IPS DF 4.7 (cell line): ENCODE data around the gene VSNL1.

Source experiments
- DNase-seq: peaks from one replicate; pipeline ENCODE4 v3.0.0-alpha.2; 2013; ENCODE audit warnings: low spot score; ENCODE audit errors: extremely low read depth

VSNL1 gene

DNA sequence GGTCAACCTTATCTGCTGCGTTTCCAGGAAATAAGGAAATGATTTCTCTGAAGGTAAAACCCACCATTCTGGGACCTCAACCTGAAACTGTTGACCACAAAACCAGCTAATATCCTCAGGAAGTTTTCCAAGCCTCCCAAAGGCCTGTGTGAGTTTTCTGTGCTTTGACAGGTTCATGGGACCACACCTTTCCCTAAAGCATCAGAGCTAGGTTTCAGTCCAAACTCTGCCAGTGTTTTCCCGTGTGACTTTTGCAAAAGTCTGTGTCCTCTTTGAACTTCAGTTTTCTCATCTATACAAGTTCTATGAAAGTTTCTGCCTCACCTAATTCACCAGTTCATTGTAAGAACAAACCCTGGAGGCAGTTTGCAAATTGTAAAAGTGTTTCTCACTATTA, 39.8 kb downstream of the VSNL1 start:
- DNase-seq: no peak

DNA sequence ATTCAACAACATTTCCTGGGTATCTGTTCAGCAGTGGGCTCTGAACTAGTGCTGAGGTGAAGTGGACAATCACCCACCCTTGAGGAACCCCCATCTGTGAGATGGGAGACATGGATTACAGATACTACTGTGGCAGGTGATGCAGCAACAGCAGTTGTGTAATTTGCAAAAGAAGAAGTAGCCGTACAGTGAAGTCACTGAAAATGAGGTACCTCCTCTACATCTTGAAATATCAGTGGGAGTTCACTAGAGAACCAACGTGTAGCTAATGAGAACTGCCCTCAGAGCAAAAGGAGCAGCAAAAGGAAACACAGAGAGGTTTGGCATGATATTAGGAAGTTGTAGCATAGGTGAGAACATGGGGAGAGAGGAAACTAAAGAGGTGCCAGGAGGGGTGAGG, 41.3 kb downstream of the VSNL1 start:
- no peak for DNase-seq

DNA sequence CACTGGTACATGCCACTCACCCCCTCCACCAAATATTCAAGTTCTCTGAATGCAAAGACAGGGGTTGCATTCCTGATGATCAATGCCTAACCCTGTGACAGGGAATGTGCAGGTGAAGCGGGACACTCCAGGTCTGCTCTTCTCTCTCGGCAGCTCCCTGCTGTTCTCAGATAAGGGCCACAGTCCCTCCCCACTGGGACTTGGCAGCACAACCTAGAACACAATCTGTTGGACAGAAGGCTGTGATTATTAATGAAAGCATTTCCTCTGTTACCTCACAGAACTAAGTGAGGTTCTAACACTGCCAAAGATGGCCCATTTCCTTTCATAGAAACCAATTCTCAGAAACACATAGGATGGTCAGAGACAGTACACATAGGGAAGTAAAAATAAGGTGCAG, 42.7 kb downstream of the VSNL1 start:
- no peak for DNase-seq

GRCh38 chr2:17583646-17584045, 43.1 kb downstream of the VSNL1 start:
- no peak for DNase-seq

DNA sequence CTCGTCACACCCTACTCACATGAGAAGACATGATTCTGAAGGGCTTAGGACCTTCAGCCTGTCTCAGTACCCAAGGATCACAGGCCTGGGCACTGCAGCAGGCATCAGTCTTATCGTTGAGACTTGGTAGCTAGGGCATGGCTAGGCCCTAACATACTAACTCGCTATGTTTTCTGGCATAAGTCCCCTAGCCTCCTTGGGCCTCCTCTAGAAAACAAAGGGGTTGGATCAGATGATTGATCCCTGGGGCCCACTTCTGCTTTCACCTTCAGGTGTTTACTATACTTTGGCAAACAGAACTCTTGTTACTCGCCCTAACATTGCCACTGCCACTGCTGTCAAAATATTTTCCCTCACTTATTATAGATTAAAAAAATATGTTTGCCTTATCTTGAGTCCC, 44.2 kb downstream of the VSNL1 start:
- DNase-seq: no peak

GRCh38 chr2:17587469-17587868, 47.0 kb downstream of the VSNL1 start:
- no peak for DNase-seq

DNA sequence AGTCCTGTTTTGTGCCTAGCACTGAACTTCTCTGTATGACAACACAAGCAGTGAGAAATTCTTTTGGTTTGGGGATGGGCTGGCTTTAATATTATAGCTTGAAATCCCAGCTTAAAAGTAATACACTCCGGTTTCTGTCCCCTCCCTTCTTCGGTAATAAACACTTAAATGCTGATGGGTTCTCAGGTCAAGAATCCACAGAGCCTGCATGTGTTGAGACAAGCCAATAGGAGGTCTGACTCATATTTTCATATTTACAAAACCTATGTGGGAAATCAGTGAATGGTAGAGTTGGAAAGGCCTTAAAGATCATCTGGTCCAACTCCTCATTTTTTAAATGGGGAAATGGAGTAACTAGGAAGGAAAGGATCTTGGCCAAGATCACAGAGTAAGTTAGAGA, 47.5 kb downstream of the VSNL1 start:
- DNase-seq: no peak

DNA sequence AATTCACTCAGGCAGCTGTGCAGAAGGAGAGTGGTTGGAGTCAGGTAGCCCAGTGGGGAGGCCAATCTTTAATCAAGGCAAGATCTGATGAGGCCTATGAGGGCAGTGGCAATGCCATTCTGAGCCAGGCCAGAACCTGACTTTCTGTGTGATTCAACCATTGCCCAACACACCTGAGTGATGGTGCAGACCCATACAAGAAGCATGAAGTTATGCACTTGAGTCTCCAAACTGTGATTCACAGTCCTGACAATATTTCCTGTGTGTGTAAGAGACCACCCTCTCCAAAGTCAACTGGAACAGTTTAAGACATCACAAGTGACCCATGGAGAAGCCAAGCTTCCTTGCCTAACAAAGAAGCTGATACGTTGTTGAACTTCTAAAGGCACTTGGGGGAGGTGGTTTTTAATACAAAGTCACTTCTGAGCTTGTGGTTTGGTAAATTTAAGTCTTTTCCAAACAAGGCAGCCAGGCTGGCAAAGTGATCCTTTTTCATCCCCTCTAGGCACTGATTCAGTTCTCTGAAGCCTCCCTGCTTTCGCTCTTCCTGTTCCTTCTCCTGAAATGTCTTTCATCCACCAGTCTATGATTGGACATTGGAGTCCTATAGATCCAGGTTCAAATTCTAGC, 49.0 kb downstream of the VSNL1 start:
- no peak for DNase-seq

DNA sequence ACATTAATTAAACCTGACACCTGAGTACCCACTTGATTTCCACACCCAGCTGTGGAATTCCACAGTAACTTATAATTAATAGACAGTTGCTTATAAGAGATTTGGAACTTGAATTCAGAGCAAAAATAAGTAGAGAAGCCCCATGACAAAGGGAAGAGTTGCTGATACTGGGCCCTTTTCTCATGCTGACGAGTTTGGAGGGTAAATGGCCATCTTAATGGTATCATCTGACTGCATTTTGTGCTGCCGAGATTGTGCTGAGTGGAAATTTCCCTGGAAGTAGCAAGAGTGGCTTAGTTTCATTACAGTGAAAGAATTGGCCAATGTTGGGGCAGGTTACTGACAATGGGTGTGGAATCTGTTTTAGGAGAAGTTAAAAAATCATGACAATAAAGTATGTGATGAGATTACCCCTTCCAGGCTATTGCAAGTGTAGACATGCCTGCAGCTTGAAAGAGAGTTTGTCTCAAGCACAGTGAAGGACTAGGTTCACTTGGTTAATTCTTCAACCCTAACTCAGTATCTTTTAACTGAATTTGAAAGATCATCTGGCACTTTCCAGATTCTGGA, 49.9 kb downstream of the VSNL1 start:
- DNase-seq: no peak

DNA sequence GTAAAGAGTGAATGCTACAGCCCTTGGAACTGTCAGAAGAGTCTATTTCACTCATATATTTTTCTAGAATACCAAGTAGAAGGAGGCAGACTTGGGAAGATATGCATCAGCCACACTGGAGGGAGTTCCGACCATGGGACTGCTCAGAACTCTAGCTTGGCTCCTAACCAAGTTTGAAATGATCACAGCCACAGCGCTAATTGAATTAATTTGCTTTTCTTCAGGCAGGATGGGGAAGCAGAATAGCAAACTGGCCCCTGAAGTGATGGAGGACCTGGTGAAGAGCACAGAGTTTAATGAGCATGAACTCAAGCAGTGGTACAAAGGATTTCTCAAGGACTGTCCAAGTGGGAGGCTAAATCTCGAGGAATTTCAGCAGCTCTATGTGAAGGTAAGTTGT, 51.4 kb downstream of the VSNL1 start:
- DNase-seq: no peak

- no peak for DNase-seq
These were observed 52.4 kb downstream of the VSNL1 start for GRCh38 chr2:17592731-17593409.

- no peak for DNase-seq
These were observed 52.9 kb downstream of the VSNL1 start for GRCh38 chr2:17593445-17593840.

GRCh38 chr2:17593841-17594491, 53.5 kb downstream of the VSNL1 start:
- no peak for DNase-seq

DNA sequence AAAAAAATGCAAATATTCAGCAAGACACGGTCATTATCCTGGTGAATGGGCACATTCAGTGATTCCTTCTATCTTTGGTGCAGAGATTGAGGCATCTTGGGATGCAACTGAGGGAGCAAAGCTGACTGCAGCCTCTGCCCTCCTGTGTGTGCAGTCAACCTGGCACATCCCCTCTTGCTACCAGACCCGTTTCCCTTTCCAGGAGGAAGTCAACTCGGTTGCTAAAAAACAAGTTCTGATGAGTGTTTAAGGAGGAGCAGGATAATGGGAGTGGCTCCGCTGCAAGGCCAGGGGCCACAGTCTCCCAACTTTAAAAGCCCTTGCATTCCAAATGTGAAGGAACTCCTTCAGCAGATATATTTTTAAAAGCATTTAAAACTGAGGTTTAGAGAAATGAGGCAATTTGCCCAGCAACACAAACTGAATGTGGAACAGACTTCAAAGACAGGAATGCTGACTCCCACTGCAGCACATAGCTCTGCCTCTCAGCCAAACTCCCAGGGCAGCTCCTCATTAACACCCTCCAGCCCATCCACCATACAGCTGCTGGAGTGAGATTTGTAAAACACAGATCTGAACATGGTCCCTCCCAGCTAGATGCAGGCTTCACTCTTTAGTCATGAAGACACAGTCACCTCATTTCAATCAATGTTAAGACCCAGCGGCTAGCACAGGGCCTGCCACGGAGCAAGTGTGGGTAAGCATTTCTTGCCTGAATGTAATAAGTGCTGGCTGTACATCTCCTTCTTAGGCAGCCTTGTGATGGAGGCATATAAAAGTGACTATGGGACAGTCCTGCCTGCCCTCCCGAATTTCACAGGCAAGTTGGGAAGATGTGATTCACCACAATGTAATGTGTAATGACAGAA, 54.3 kb downstream of the VSNL1 start:
- DNase-seq: no peak

DNA sequence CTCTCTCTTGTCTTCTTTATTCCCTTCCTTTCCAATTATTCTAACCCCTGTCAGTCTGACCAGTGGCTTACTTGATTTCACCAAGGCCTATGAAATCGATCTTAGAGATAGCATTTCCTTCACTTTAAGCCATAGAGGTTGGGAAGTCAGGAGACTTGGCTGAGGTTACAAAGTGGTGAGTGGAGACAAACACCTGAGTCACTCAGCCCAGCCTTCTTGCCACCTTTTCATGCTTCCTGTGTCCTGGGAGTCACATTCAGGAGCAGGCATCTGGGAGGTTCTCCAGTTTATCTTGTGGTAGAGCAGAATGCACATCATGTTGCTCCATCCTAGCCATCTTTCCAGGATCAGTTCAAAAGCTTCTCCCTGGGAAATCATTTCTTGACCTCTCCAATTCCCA, 59.1 kb downstream of the VSNL1 start:
- DNase-seq: no peak

DNA sequence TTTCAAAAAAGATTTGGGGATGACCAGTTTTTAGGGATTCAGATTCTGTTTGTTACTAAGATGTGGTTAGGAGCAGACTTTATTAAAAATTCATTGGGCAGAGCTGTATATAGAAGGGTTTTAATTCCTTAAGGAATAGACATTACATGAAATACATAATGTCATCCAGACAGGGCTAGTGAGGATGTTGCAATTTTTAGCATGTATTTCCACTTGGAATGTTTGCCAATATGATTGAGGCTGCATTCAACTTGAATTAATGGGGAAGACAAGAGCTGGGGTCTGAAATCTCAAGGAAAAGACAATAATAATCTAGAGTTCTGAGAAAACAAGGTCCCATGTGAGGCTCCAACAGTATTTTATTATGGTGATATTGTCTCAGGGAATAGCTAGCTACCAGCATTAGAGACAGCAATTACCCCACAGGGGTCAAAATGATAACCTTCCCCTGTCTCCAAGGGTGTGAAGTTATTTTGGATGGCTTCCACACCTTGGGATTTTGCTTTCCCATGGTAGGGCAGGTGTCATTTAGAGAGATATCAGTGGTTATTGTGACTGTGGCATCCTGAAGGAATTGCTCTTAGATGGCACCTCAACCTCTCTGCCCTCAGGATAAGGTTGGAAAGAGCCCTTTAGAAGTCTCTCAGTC, 60.2 kb downstream of the VSNL1 start:
- DNase-seq: no peak

DNA sequence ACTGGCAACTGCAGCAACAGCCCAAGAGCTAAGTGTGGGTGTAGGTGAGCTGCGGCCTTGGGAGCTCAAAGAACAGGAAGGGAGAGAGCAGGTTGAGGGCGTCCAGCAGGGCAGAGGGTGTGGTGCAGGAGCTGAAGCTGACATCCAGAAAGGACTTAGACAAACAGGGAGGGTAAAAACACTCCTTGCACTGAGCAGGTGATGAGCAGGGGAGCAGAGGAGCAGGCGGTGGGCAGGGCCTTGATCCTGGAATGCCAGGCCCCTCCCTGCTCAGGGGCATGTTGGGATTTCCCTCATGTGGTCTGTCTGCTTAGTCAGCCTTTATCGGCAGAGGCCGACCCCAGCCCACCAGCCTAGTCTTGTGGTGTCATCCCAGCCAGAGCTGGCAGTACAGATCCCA, 63.6 kb downstream of the VSNL1 start:
- DNase-seq: no peak

- DNase-seq: no peak
These were observed 65.2 kb downstream of the VSNL1 start for GRCh38 chr2:17605696-17606095.

DNA sequence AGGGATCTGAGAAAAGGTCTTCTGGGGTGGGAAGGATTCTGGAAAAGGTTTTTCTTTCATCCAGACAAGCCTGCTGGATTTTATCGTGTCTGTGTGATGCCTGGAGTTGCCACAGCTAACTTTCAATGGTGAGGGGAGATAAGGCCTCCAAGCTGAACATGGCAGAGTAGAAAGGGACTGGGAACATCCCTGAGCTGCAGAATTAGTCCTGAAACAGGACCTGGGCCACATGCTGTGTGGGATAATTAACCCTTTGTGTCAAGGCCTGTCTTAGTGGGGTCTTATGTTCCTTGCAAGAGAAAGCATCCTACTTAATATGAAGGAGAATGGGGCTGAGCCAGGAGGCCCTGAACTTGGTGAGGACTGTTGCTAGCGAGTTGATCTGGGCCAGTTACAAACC, 66.4 kb downstream of the VSNL1 start:
- DNase-seq: no peak

DNA sequence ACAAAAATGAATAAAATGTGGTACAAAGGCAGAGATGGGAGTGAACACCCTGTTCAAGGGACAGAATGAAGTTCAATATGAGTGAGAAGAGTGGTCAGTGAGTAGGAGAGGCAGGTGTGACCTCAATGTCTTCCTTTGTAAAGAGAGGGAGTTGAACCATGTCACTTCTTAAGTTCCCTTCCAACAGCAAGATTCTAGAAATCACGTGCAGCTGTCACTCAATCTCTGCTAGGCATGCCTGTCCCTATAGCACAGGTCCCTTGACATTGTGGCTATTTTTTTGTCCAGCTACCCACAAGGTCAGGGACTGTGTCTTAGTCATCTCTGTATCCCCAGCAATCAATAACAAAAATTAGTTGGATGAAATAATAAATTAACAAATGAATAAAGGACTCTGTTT, 66.9 kb downstream of the VSNL1 start:
- DNase-seq: no peak

- no peak for DNase-seq
These were observed 67.8 kb downstream of the VSNL1 start for GRCh38 chr2:17608251-17608650.
